SU-DHL-6 (cell line): Measurements from ENCODE around the gene CLEC4C.

Experiments used
- H2AFZ ChIP-seq: fragments of 200-600 bp; sonication (generic); 2 replicates; pipeline ENCODE4 v1.6.1; 2014; ENCODE audit warnings: low read depth, mild to moderate bottlenecking, moderate library complexity, mixed read lengths, antibody characterized with exemption, low read length; ENCODE audit not compliant: severe bottlenecking
- H3F3A ChIP-seq: fragments of 200-600 bp; shearing (Covaris generic); 2 replicates; pipeline ENCODE4 v1.6.0; 2016; ENCODE audit warnings: antibody characterized with exemption, mild to moderate bottlenecking; ENCODE audit not compliant: insufficient read depth
- H3K27ac ChIP-seq: fragments of 200-600 bp; sonication (generic); 2 replicates; pipeline ENCODE4 v1.5.1; 2016; ENCODE audit warnings: low read depth, mild to moderate bottlenecking, low read length, moderate library complexity, mixed read lengths
- H3K27me3 ChIP-seq: fragments of 200-600 bp; sonication (generic), shearing (Covaris generic); 2 replicates; pipeline ENCODE4 v1.6.0; 2014; ENCODE audit warnings: mild to moderate bottlenecking, low read length
- H3K36me3 ChIP-seq: fragments of 200-600 bp; sonication (generic); 2 replicates; pipeline ENCODE4 v1.6.1; 2014; ENCODE audit warnings: mild to moderate bottlenecking, low read length, mixed read lengths
- H3K4me2 ChIP-seq: fragments of 300-600, 200-600 bp; shearing (Covaris generic), sonication (generic); 2 replicates; pipeline ENCODE4 v1.6.0; 2014; ENCODE audit warnings: low read length, low read depth, mild to moderate bottlenecking; ENCODE audit not compliant: poor library complexity, severe bottlenecking
- H3K4me3 ChIP-seq: fragments of 200-600 bp; sonication (generic); 2 replicates; pipeline ENCODE4 v1.5.1; 2014; ENCODE audit warnings: antibody characterized with exemption, low read length, mild to moderate bottlenecking, mixed read lengths; ENCODE audit not compliant: insufficient read depth, poor library complexity, severe bottlenecking
- H3K79me2 ChIP-seq: fragments of 200-600 bp; sonication (generic); 2 replicates; pipeline ENCODE4 v1.6.1; 2014; ENCODE audit warnings: mild to moderate bottlenecking, low read length, moderate library complexity; ENCODE audit not compliant: insufficient read depth
- H3K9ac ChIP-seq: fragments of 200-600 bp; sonication (generic); 2 replicates; pipeline ENCODE4 v1.7.0; 2014; ENCODE audit warnings: mild to moderate bottlenecking, low read length
- H3K9me2 ChIP-seq: fragments of 200-600 bp; sonication (generic); replicated peaks from 2 replicates; pipeline ENCODE4 v1.6.1; 2014; ENCODE audit warnings: low read length; ENCODE audit not compliant: insufficient read depth
- H3K9me3 ChIP-seq: fragments of 200-600 bp; sonication (generic); 2 replicates; pipeline ENCODE4 v1.6.1; 2014; ENCODE audit warnings: low read length, mixed read lengths; ENCODE audit not compliant: insufficient read depth
- H4K20me1 ChIP-seq: fragments of 200-600 bp; sonication (generic); 2 replicates; pipeline ENCODE4 v1.6.1; 2014; ENCODE audit warnings: low read depth, mild to moderate bottlenecking, antibody characterized with exemption, low read length, moderate library complexity, mixed read lengths
- CTCF ChIP-seq: fragments of 200-600 bp; sonication (generic); IDR thresholded peaks from one replicate; pipeline ENCODE4 v1.5.1; 2017; ENCODE audit warnings: antibody characterized with exemption, mild to moderate bottlenecking, low read length, moderate library complexity; ENCODE audit not compliant: insufficient read depth, poor library complexity, severe bottlenecking
- EZH2phosphoT487 ChIP-seq: fragments of 200-600 bp; sonication (generic), shearing (Covaris generic); conservative IDR thresholded peaks from 2 replicates; pipeline ENCODE4 v1.6.1; 2018; ENCODE audit warnings: mild to moderate bottlenecking, antibody characterized with exemption, low read length, moderate library complexity, mixed read lengths

Gene CLEC4C

GRCh38 chr12:7716381-7716780, 30.8 kb downstream of the CLEC4C start:
- Histone ChIP-seq H3K4me3 (no peak overlapping the region), H3F3A (no peaks in the 10 kb centered on the region), H2AFZ (no peak overlapping the region), H3K4me2 (no peak overlapping the region), H3K27ac (no peak overlapping the region), H3K9ac (no peak overlapping the region), H3K79me2 (no peaks in the 10 kb centered on the region), H3K9me2 (no peaks in the 10 kb centered on the region), H3K36me3 (no peaks in the 10 kb centered on the region), H3K27me3 (no peaks in the 10 kb centered on the region), H4K20me1 (no peaks in the 10 kb centered on the region), H3K9me3 (no peaks in the 10 kb centered on the region)
- TF ChIP-seq EZH2phosphoT487: no peak
- no peak for TF ChIP-seq CTCF

- Histone ChIP-seq H3K9me2 (no peaks in the 10 kb centered on the region), H3K4me2 (no peak overlapping the region), H3K9me3 (no peaks in the 10 kb centered on the region), H4K20me1 (no peaks in the 10 kb centered on the region), H3K27ac (no peak overlapping the region), H3K4me3 (no peak overlapping the region), H3K27me3 (no peaks in the 10 kb centered on the region), H3K9ac (no peak overlapping the region), H2AFZ (no peak overlapping the region), H3K36me3 (no peaks in the 10 kb centered on the region), H3F3A (no peaks in the 10 kb centered on the region), H3K79me2 (no peaks in the 10 kb centered on the region)
- TF ChIP-seq CTCF (no peak), EZH2phosphoT487 (no peak)
Measured at GRCh38 chr12:7712841-7713442, 34.2 kb downstream of the CLEC4C start.

- Histone ChIP-seq H3K4me3 (no peak within 1 kb of the TSS), H4K20me1 (no peaks in the 10 kb centered on the region), H3K4me2 (no peak within 1 kb of the TSS), H3F3A (no peaks in the 10 kb centered on the region), H3K9me3 (no peaks in the 10 kb centered on the region), H3K36me3 (no peaks in the 10 kb centered on the region), H3K27ac (no peak within 1 kb of the TSS), H3K27me3 (no peaks in the 10 kb centered on the region), H3K9me2 (no peaks in the 10 kb centered on the region), H3K9ac (no peak within 1 kb of the TSS), H3K79me2 (no peaks in the 10 kb centered on the region), H2AFZ (no peak within 1 kb of the TSS)
- TF ChIP-seq CTCF (no peak), EZH2phosphoT487 (no peak)
Measured at GRCh38 chr12:7711133-7711532, 36.0 kb downstream of the CLEC4C start, which contains the start of gene DPPA3. Gene DPPA3, plus strand, starts transcription at chr12:7711433. Its CDS starts 138 bp downstream, at chr12:7711571.
